DND-41 (cell line): ENCODE measurements around the gene HOXC11.

ENCODE experiments used
- ATAC-seq: fragments of 200-7000 bp; cut with Tn5 transposase; 3 replicates; pipeline ENCODE4 v1.9.1; 2021; ENCODE audit warnings: low read depth; ENCODE audit not compliant: insufficient read depth
- DNase-seq: peaks from one replicate; pipeline ENCODE4 v3.0.0-alpha.2; 2020
- H2AFZ ChIP-seq: 2 replicates; pipeline ENCODE4 v1.6.0; 2012; ENCODE audit warnings: low read depth, low read length
- H3K27ac ChIP-seq: 2 replicates; pipeline ENCODE4 v1.5.1; 2012; ENCODE audit warnings: low read length, inconsistent platforms
- H3K27me3 ChIP-seq: fragments of 200-600 bp; sonication (generic); 2 replicates; pipeline ENCODE4 v1.6.0; 2012; ENCODE audit warnings: low read length, mild to moderate bottlenecking, inconsistent platforms; ENCODE audit not compliant: insufficient read depth, poor library complexity
- H3K36me3 ChIP-seq: 2 replicates; pipeline ENCODE4 v1.5.1; 2012; ENCODE audit warnings: low read length, inconsistent platforms; ENCODE audit not compliant: insufficient read depth
- H3K4me1 ChIP-seq: 2 replicates; pipeline ENCODE4 v1.5.1; 2012; ENCODE audit warnings: mild to moderate bottlenecking, low read length; ENCODE audit not compliant: insufficient read depth
- H3K4me2 ChIP-seq: 2 replicates; pipeline ENCODE4 v1.6.0; 2012; ENCODE audit warnings: mild to moderate bottlenecking, moderate library complexity, low read length, inconsistent platforms; ENCODE audit not compliant: insufficient read depth
- H3K4me3 ChIP-seq, 2 experiments: fragments of 200-600 bp in 1 of 2; shearing (Covaris generic) in 1 of 2; 2 replicates each; pipeline ENCODE4 v1.5.1; 2012 to 2016; ENCODE audit warnings: inconsistent platforms in 2 of 2, low read length in 2 of 2, mild to moderate bottlenecking in 2 of 2, low read depth in 1 of 2, moderate library complexity in 1 of 2
- H3K79me2 ChIP-seq: 2 replicates; pipeline ENCODE4 v1.6.0; 2012; ENCODE audit warnings: low read length, inconsistent platforms; ENCODE audit not compliant: insufficient read depth
- H3K9ac ChIP-seq: 2 replicates; pipeline ENCODE4 v1.6.0; 2012; ENCODE audit warnings: low read depth, mild to moderate bottlenecking, inconsistent platforms, low read length, moderate library complexity
- H3K9me3 ChIP-seq: 2 replicates; pipeline ENCODE4 v1.5.1; 2012; ENCODE audit warnings: low read length, moderate library complexity, mild to moderate bottlenecking, inconsistent platforms; ENCODE audit not compliant: insufficient read depth, severe bottlenecking
- H4K20me1 ChIP-seq: 2 replicates; pipeline ENCODE4 v1.6.0; 2012; ENCODE audit warnings: low read length; ENCODE audit not compliant: insufficient read depth
- CTCF ChIP-seq: IDR thresholded peaks from 2 replicates; pipeline ENCODE4 v1.5.1; 2012; ENCODE audit warnings: borderline replicate concordance, low read length, moderate library complexity, mild to moderate bottlenecking; ENCODE audit not compliant: poor library complexity, severe bottlenecking; ENCODE audit errors: extremely low read depth
- EZH2 ChIP-seq: IDR thresholded peaks from 3 replicates; pipeline ENCODE4 v1.6.1; 2012; ENCODE audit warnings: borderline replicate concordance, low read depth, mild to moderate bottlenecking, moderate library complexity, low read length, inconsistent platforms; ENCODE audit not compliant: severe bottlenecking

HOXC11 gene

GRCh38 chr12:53997204-53998109 is 24.5 kb downstream of the HOXC11 start:
- Histone ChIP-seq H3K27ac (no peak overlapping the region), H3K4me2 (no peak overlapping the region), H3K79me2 (no peaks in the 10 kb centered on the region), H3K4me3 (no peak overlapping the region), H3K9me3 (no peaks in the 10 kb centered on the region), H2AFZ (no peak overlapping the region), H3K4me1 (peaks cover 18% of the 10 kb centered on the region), H4K20me1 (no peaks in the 10 kb centered on the region), H3K36me3 (no peaks in the 10 kb centered on the region), H3K27me3 (peaks cover 48% of the 10 kb centered on the region), H3K9ac (no peak overlapping the region)
- ATAC-seq (no peak), DNase-seq (no peak)
- no peak for TF ChIP-seq CTCF
- no peak for TF ChIP-seq EZH2

GRCh38 chr12:53998110-53998899 is 25.4 kb downstream of the HOXC11 start:
- Histone ChIP-seq H3K4me2 (no peak overlapping the region), H3K9ac (no peak overlapping the region), H3K27me3 (peaks cover 50% of the 10 kb centered on the region), H3K9me3 (no peaks in the 10 kb centered on the region), H3K27ac (no peak overlapping the region), H3K79me2 (no peaks in the 10 kb centered on the region), H4K20me1 (no peaks in the 10 kb centered on the region), H3K4me1 (peaks cover 18% of the 10 kb centered on the region), H2AFZ (no peak overlapping the region), H3K4me3 (no peak overlapping the region), H3K36me3 (no peaks in the 10 kb centered on the region)
- ATAC-seq = no peak
- DNase-seq = no peak
- no peak for TF ChIP-seq CTCF
- TF ChIP-seq EZH2 = no peak

GRCh38 chr12:53998900-53999236 is 25.9 kb downstream of the HOXC11 start:
- H3K79me2 ChIP-seq = no peaks in the 10 kb centered on the region
- no peak overlapping the region for H3K27ac ChIP-seq
- ATAC-seq (no peak), DNase-seq (no peak)
- no peaks in the 10 kb centered on the region for H3K9me3 ChIP-seq
- no peaks in the 10 kb centered on the region for H4K20me1 ChIP-seq
- no peaks in the 10 kb centered on the region for H3K36me3 ChIP-seq
- peaks cover 49% of the 10 kb centered on the region for H3K27me3 ChIP-seq
- no peak overlapping the region for H2AFZ ChIP-seq
- no peak overlapping the region for H3K4me3 ChIP-seq
- H3K4me1 ChIP-seq = peaks cover 18% of the 10 kb centered on the region
- no peak overlapping the region for H3K9ac ChIP-seq
- no peak overlapping the region for H3K4me2 ChIP-seq
- no peak for TF ChIP-seq EZH2
- TF ChIP-seq CTCF = no peak
